ENCODE results near the gene SEMA3A.

The SEMA3A gene

DNA sequence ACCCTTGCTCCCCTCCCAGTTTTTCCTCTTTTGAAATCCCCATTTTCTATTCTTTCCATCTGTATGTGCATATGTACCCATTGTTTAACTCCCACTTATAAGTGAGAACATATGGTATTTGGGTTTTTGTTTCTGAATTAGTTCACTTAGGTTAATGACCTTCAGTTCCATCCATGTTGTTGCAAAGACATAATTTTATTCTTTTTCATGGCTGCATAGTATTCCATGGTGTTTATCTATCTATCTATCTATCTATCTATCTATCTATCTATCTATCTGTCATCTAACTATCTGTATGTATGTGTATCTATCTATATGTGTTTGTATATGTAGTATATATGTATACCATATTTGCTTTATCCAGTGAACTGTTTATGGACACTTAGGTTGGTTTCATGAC lies 281.4 kb downstream of the SEMA3A start:
- no peak for DNase-seq

GRCh38 chr7:83908526-83908925 lies 286.1 kb downstream of the SEMA3A start:
- no peak for DNase-seq
